ENCODE measurements around the gene MS4A5. TPM values are rescaled to one million over a fixed set of nuclear protein-coding genes. Genes with fewer than 3 reads are reported as not detected.

The MS4A5 gene
- total and polyA plus RNA-seq, 10 of the 15 experiments (the other 5 are each of a cell fraction or from before 2014, with no cell fraction given): not detected

GRCh38 chr11:60422609-60423008 is 6.8 kb upstream of the MS4A5 start:
- Histone ChIP-seq H3K9ac (ENCODE audit: control insufficient read depth, insufficient read depth, low read length) (no peak overlapping the region), H3K9me3 (replicated peaks; ENCODE audit: control insufficient read depth, insufficient read depth, low read length) (no peaks in the 10 kb centered on the region; the same call in 2 of the 3 replicates), H3K4me3 (no peak overlapping the region), H3K4me2 (ENCODE audit: control insufficient read depth, insufficient read depth) (no peak overlapping the region), H3K27me3 (replicated peaks in 1 of 2; ENCODE audit: control insufficient read depth in 2 of 2, insufficient read depth in 2 of 2, low read length in 1 of 2) (no peaks in the 10 kb centered on the region), H3K36me3 (ENCODE audit: control insufficient read depth in 2 of 2, insufficient read depth in 2 of 2, low read length in 1 of 2) (no peaks in the 10 kb centered on the region), H4K20me1 (ENCODE audit: control insufficient read depth, insufficient read depth) (no peaks in the 10 kb centered on the region), H2AFZ (ENCODE audit: control insufficient read depth, low read depth, low read length) (no peak overlapping the region), H3K79me2 (ENCODE audit: control insufficient read depth, insufficient read depth, low read length) (no peaks in the 10 kb centered on the region), H3K27ac (ENCODE audit: control insufficient read depth, insufficient read depth) (no peak overlapping the region), H3K4me1 (ENCODE audit: control insufficient read depth, insufficient read depth, low read length) (no peaks in the 10 kb centered on the region)
- intact Hi-C loops (cut with micrococcal nuclease; ENCODE audit: unreplicated experiment) (no loop called here), in situ Hi-C loops (cut with MboI) (no loop called here)
- ChIA-PET RAD21 (ENCODE audit: unreplicated experiment) (no interaction called here), CTCF (interaction anchor here (1.1 kb wide), 1 partner anchor 9 kb away, joined by 3 read pairs; no protein-coding TSS in a partner anchor), SMC1A (ENCODE audit: uncharacterized antibody, unreplicated experiment) (no interaction called here), POLR2A (no interaction called here)
- FAIRE-seq (no peak), DNase-seq (ENCODE audit: low read depth, low spot score) (no peak), ATAC-seq (no peak)
- 57% methylated on average over 1 of the region's 1 CpG for WGBS (ENCODE audit: insufficient coverage, insufficient replicate concordance, low lambda C conversion rate, missing lambda C conversion rate)
- no TSS peak for BruUV-seq (replicated peaks)
- no peak for TF ChIP-seq TCF7 (IDR thresholded peaks at IDR 0.05; ENCODE audit: borderline replicate concordance)
- no peak for TF ChIP-seq FOS (IDR thresholded peaks at IDR 0.05; ENCODE audit: borderline replicate concordance, extremely low read depth, insufficient read length)
- TF ChIP-seq CUX1 (IDR thresholded peaks at IDR 0.05; ENCODE audit: insufficient replicate concordance, low read depth, low read length): no peak
- TF ChIP-seq ZBTB40 (IDR thresholded peaks at IDR 0.05; ENCODE audit: borderline replicate concordance): no peak
- no peak for TF ChIP-seq ZZZ3 (IDR thresholded peaks at IDR 0.05; ENCODE audit: control insufficient read depth, insufficient read length, low read depth)
- TF ChIP-seq ETV6 (conservative IDR thresholded peaks at IDR 0.05 in 1 of 2, IDR thresholded peaks at IDR 0.05 in 1 of 2; ENCODE audit: borderline replicate concordance in 1 of 2, low read depth in 1 of 2): no peak
- no peak for TF ChIP-seq SREBF1 (IDR thresholded peaks at IDR 0.05; ENCODE audit: low read length)
- no peak for TF ChIP-seq ZBED1 (IDR thresholded peaks at IDR 0.05; ENCODE audit: borderline replicate concordance)
- TF ChIP-seq SMAD5 (IDR thresholded peaks at IDR 0.05; ENCODE audit: low read depth): no peak
- no peak for TF ChIP-seq MYC (IDR thresholded peaks at IDR 0.05; ENCODE audit: insufficient read depth, insufficient read length, insufficient replicate concordance, low read length, severe bottlenecking)
- TF ChIP-seq BCL3 (IDR thresholded peaks at IDR 0.05; ENCODE audit: borderline replicate concordance, insufficient read depth, low read depth, low read length, poor library complexity, severe bottlenecking): no peak

Measured in GM12878 (cell line).